ENCODE results near the gene FKTN. TPM values are rescaled to one million over a fixed set of nuclear protein-coding genes. Genes with fewer than 3 reads are reported as not detected.

The FKTN gene
- total RNA-seq, 1 experiment from 2014 or later = 10.8 TPM

DNA sequence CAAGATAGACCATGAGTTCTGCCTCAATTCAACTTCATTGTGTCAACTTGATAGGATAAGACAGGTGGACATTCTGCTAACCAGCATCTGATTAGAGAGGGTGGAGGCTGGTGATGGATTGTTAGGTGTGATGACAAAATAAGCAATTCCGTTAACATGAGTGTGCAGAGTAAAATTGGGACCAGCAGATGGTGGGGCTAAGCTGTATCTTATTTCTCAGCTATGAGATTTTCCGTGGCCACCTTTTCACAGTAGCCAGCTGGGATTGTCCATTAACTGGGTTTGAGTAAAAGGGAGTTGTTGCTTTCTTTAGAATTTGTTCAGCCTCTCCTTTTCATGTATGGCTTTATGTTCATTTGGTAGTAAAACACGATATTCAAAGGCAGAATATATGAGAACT, 75.5 kb downstream of the FKTN start:
- DNase-seq (ENCODE audit: low spot score) (no peak), ATAC-seq (no peak)
- TF ChIP-seq, protein P1, sequence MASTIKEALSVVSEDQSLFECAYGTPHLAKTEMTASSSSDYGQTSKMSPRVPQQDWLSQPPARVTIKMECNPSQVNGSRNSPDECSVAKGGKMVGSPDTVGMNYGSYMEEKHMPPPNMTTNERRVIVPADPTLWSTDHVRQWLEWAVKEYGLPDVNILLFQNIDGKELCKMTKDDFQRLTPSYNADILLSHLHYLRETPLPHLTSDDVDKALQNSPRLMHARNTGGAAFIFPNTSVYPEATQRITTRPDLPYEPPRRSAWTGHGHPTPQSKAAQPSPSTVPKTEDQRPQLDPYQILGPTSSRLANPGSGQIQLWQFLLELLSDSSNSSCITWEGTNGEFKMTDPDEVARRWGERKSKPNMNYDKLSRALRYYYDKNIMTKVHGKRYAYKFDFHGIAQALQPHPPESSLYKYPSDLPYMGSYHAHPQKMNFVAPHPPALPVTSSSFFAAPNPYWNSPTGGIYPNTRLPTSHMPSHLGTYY (CRISPR knock-in tag; IDR thresholded peaks at IDR 0.05) = no peak
- TF ChIP-seq, protein P2, sequence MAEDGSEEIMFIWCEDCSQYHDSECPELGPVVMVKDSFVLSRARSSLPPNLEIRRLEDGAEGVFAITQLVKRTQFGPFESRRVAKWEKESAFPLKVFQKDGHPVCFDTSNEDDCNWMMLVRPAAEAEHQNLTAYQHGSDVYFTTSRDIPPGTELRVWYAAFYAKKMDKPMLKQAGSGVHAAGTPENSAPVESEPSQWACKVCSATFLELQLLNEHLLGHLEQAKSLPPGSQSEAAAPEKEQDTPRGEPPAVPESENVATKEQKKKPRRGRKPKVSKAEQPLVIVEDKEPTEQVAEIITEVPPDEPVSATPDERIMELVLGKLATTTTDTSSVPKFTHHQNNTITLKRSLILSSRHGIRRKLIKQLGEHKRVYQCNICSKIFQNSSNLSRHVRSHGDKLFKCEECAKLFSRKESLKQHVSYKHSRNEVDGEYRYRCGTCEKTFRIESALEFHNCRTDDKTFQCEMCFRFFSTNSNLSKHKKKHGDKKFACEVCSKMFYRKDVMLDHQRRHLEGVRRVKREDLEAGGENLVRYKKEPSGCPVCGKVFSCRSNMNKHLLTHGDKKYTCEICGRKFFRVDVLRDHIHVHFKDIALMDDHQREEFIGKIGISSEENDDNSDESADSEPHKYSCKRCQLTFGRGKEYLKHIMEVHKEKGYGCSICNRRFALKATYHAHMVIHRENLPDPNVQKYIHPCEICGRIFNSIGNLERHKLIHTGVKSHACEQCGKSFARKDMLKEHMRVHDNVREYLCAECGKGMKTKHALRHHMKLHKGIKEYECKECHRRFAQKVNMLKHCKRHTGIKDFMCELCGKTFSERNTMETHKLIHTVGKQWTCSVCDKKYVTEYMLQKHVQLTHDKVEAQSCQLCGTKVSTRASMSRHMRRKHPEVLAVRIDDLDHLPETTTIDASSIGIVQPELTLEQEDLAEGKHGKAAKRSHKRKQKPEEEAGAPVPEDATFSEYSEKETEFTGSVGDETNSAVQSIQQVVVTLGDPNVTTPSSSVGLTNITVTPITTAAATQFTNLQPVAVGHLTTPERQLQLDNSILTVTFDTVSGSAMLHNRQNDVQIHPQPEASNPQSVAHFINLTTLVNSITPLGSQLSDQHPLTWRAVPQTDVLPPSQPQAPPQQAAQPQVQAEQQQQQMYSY (CRISPR knock-in tag; IDR thresholded peaks at IDR 0.05) = no peak
- TF ChIP-seq NR3C1 (CRISPR knock-in tag; conservative IDR thresholded peaks at IDR 0.05; ENCODE audit: low read depth) (no peak), FOXK1 (CRISPR knock-in tag; IDR thresholded peaks at IDR 0.05) (no peak), CREB1 (CRISPR knock-in tag; IDR thresholded peaks at IDR 0.05) (no peak)
- Mint-ChIP-seq H3K4me1 (no peaks in the 10 kb centered on the region), H3K36me3 (no peaks in the 10 kb centered on the region), H3K4me3 (no peak overlapping the region), H3K27me3 (ENCODE audit: low read depth) (no peaks in the 10 kb centered on the region), H3K27ac (no peak overlapping the region), H3K9me3 (no peaks in the 10 kb centered on the region)
- CTCF ChIA-PET = no interaction called here
- POLR2A ChIA-PET = interaction anchor here (0.9 kb wide), 1 partner anchor 13 kb away, joined by 3 read pairs; no protein-coding TSS in a partner anchor

DNA sequence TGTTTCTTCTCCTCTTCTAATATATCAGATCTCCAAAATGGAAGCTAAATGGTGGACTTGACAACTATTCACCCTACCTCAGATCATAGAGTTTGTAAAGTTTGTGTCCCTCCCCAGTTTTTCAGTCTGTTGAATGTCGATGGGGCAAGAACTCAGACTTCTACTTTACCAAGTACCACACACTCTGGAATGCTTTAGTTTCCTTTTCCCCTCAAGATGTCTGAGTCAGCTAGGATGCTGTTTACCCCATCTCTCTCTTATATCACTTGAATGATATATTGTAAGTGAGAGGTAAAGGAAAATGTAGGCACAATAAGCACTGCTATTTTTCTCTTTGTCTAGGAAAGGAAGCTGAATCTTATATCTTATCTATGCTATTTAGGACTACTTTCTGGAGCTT, 78.4 kb downstream of the FKTN start:
- no peak overlapping the region for H3K4me3 Mint-ChIP-seq
- ATAC-seq (no peak), DNase-seq (ENCODE audit: low spot score) (no peak)
- H3K27ac Mint-ChIP-seq = no peak overlapping the region
- no peaks in the 10 kb centered on the region for H3K36me3 Mint-ChIP-seq
- no peaks in the 10 kb centered on the region for H3K9me3 Mint-ChIP-seq
- ChIA-PET CTCF (interaction anchor here (1.4 kb wide), 1 partner anchor 245 kb away, joined by 4 read pairs; no protein-coding TSS in a partner anchor), POLR2A (interaction anchor here (0.6 kb wide), 1 partner anchor 282 kb away, joined by 14 read pairs; no protein-coding TSS in a partner anchor)
- H3K4me1 Mint-ChIP-seq = no peaks in the 10 kb centered on the region
- TF ChIP-seq, protein P3, sequence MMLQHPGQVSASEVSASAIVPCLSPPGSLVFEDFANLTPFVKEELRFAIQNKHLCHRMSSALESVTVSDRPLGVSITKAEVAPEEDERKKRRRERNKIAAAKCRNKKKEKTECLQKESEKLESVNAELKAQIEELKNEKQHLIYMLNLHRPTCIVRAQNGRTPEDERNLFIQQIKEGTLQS (CRISPR knock-in tag; conservative IDR thresholded peaks at IDR 0.05) = no peak
- TF ChIP-seq, protein P4, sequence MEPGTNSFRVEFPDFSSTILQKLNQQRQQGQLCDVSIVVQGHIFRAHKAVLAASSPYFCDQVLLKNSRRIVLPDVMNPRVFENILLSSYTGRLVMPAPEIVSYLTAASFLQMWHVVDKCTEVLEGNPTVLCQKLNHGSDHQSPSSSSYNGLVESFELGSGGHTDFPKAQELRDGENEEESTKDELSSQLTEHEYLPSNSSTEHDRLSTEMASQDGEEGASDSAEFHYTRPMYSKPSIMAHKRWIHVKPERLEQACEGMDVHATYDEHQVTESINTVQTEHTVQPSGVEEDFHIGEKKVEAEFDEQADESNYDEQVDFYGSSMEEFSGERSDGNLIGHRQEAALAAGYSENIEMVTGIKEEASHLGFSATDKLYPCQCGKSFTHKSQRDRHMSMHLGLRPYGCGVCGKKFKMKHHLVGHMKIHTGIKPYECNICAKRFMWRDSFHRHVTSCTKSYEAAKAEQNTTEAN (CRISPR knock-in tag; IDR thresholded peaks at IDR 0.05) = no peak
- no peak for TF ChIP-seq ELF4 (CRISPR knock-in tag; IDR thresholded peaks at IDR 0.05; ENCODE audit: low read depth)
- TF ChIP-seq, protein P5, sequence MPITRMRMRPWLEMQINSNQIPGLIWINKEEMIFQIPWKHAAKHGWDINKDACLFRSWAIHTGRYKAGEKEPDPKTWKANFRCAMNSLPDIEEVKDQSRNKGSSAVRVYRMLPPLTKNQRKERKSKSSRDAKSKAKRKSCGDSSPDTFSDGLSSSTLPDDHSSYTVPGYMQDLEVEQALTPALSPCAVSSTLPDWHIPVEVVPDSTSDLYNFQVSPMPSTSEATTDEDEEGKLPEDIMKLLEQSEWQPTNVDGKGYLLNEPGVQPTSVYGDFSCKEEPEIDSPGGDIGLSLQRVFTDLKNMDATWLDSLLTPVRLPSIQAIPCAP (CRISPR knock-in tag; IDR thresholded peaks at IDR 0.05) = no peak
- TF ChIP-seq, protein P6, sequence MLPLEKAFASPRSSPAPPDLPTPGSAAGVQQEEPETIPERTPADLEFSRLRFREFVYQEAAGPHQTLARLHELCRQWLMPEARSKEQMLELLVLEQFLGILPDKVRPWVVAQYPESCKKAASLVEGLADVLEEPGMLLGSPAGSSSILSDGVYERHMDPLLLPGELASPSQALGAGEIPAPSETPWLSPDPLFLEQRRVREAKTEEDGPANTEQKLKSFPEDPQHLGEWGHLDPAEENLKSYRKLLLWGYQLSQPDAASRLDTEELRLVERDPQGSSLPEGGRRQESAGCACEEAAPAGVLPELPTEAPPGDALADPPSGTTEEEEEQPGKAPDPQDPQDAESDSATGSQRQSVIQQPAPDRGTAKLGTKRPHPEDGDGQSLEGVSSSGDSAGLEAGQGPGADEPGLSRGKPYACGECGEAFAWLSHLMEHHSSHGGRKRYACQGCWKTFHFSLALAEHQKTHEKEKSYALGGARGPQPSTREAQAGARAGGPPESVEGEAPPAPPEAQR (CRISPR knock-in tag; IDR thresholded peaks at IDR 0.05) = no peak
- TF ChIP-seq, protein P7, sequence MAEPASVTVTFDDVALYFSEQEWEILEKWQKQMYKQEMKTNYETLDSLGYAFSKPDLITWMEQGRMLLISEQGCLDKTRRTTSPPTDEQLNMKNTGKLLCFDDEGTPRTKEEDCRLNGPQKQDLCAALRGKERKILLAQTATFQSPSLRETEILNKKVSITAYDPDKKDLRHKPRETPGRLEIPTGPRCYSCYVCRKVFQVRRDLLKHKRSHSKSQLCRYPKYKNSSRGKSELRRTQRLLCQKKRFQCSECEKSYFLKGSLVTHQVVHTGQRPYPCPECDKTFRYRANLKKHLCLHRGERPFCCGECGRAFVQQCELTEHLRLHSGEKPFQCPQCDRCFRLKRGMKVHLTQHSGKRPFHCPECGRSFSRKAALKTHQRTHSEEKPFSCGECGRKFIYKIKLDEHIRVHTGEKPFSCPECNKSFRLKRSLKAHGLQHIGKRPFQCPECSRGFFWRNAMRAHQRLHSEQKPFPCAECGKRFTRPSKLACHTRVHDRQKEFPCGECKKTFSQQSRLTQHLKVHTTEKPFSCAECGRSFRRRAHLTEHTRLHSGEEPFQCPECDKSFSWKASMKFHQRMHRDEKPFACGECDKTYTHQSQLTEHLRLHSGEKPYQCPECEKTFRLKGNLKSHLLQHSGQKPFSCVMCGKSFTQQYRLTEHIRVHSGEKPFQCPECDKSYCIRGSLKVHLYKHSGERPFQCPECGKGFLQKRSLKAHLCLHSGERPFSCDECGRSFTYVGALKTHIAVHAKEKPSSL (CRISPR knock-in tag; conservative IDR thresholded peaks at IDR 0.05) = no peak
- no peaks in the 10 kb centered on the region for H3K27me3 Mint-ChIP-seq (ENCODE audit: low read depth)

All from WTC11 (cell line).